ENCODE measurements around the gene UBE4B.

GRCh38 chr1:10192263-10192662 is 159.5 kb downstream of the UBE4B start:
- no peak for TF ChIP-seq CREM (IDR thresholded peaks at IDR 0.05; ENCODE audit: low read depth)
- no peak for TF ChIP-seq MEF2A (IDR thresholded peaks at IDR 0.05; ENCODE audit: insufficient read depth, low read depth, low read length)
- no peak for TF ChIP-seq CTCF (IDR thresholded peaks at IDR 0.05 in 2 of 3, conservative IDR thresholded peaks at IDR 0.05 in 1 of 3; ENCODE audit: control insufficient read depth in 2 of 3, extremely low read depth in 1 of 3, insufficient read depth in 1 of 3, low read depth in 3 of 3, low read length in 3 of 3)
- TF ChIP-seq NR2C2 (IDR thresholded peaks at IDR 0.05; ENCODE audit: borderline replicate concordance, control insufficient read depth, insufficient read length, low read depth) = no peak
- TF ChIP-seq ZNF274 (IDR thresholded peaks at IDR 0.05; ENCODE audit: insufficient read depth, insufficient read length) = no peak
- no peak for TF ChIP-seq YY1 (IDR thresholded peaks at IDR 0.05; ENCODE audit: low read depth, low read length)
- no peak for TF ChIP-seq POLR2A (IDR thresholded peaks at IDR 0.05; ENCODE audit: low read depth, low read length)
- no peak for TF ChIP-seq CBX5 (IDR thresholded peaks at IDR 0.05; ENCODE audit: low read depth)
- no peak for TF ChIP-seq NBN (IDR thresholded peaks at IDR 0.05)
- TF ChIP-seq TAF1 (IDR thresholded peaks at IDR 0.05; ENCODE audit: borderline replicate concordance, low read depth, low read length) = no peak
- TF ChIP-seq ZSCAN29 (IDR thresholded peaks at IDR 0.05) = no peak
- no peak for TF ChIP-seq CHD1 (IDR thresholded peaks at IDR 0.05; ENCODE audit: low read depth, low read length)
- TF ChIP-seq SREBF1 (IDR thresholded peaks at IDR 0.05; ENCODE audit: low read length) = no peak
